ENCODE data around the gene TSPAN3.

TSPAN3 gene

DNA sequence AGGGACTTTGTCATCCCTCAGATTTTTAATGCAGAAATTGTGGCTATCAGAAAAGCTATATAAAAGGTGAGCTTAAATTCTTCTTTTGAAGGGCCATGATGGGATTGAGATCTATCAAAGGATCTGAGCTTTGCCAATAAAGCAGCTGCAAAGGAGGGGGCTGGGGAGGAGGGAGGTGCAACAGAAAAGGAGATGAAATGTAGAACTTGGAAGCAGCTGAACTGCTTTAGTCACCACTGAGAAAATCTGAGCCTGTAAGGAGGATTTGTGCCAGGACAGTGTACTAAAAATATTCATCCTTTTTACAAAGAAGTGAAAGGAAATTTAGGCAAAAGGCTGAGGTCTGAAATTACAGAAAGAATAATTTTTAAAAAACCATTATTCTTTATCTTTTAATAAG is 10.4 kb downstream of the TSPAN3 start:
- DNase-seq (ENCODE audit: low read depth, low spot score) = no peak

DNA sequence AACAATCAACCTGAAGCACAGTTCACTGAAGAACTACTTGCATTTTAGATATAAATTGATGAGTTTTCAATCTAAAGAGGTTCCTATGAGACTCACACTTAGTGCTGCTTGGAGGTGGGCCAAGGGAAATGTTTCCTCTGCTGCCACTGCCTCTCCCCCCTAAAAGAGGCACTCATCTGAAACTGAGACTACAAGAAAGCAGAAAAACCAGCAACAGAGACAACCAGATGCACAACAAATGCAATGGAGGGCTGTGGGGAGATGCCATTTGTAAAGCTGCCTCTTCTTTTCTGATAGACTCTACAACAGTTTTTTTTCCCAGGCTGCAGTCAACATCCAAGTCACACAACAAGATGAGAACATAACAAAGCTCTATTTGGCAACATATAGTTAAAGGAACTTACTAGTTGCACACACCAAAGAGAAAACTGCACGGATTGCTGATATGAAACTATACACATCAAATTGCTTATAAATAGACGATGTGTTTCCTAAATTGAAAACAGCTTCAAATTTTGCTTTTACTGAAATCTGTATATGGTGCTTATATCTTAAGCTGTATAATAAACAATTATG is 11.0 kb downstream of the TSPAN3 start:
- DNase-seq (ENCODE audit: low read depth, low spot score) = no peak
- H3K4me3 ChIP-seq (ENCODE audit: low read length) = no peak overlapping the region

More for the DNA sequence above, 10.4 kb downstream of the TSPAN3 start:
- H3K4me3 ChIP-seq (ENCODE audit: low read length) = no peak overlapping the region

DNA sequence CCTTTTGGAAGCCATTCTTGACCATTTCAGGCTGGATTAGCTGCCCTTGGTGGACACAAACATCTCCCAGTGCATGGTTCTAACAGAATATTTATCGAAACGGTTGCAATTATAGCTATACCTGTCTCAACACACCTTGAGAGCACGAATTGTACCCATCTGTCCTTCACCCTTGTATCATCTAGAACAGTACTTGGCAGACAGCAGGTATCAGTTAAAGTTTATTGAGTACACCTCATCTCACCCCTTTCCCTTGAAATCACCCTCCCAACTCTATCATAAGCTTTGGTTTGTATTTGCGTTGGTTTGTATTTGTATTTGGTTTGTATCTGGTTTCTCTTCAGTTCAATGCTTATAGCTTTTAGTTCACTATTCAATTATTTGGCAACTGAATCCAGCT is 12.4 kb downstream of the TSPAN3 start:
- H3K4me3 ChIP-seq (ENCODE audit: low read length) = no peak overlapping the region
- no peak for DNase-seq (ENCODE audit: low read depth, low spot score)

DNA sequence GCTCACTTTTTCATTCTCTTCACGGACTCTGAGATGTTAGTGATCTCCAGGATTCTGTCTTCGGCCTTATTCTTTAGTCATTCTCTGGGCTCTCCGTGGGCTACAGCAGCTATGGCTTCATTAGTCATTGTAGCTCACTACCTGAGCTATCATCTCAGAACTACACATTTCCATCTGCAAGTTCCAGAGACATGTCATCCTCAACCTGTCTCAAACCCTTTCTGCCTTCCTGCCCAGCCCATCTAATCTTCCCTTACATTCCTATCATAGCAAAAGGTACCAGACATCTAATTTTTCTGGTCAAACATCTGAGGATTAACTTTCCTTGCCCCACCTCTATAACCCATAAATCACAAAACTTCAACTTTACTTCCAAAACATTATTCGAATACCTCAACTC is 13.2 kb downstream of the TSPAN3 start:
- no peak overlapping the region for H3K4me3 ChIP-seq (ENCODE audit: low read length)
- no peak for DNase-seq (ENCODE audit: low read depth, low spot score)

DNA sequence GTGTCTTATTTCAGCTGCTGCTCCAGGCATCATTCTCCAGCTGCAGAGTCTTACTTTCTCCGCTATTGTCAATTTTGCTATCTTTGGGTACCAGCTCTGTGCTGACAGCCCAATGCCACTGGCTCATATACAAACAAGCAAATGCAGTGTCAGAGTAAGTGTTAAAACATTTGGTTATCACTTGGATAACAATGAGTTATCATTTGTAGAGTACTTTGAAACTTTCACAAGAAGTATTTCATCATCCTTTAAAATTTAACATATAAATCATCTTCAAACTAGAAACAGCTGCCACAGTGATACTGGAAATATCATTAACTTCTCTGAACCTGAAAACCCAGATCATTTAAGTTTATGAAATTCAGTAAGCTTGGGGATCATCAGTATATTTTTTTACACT is 13.8 kb downstream of the TSPAN3 start:
- no peak for DNase-seq (ENCODE audit: low read depth, low spot score)
- no peak overlapping the region for H3K4me3 ChIP-seq (ENCODE audit: low read length)

DNA sequence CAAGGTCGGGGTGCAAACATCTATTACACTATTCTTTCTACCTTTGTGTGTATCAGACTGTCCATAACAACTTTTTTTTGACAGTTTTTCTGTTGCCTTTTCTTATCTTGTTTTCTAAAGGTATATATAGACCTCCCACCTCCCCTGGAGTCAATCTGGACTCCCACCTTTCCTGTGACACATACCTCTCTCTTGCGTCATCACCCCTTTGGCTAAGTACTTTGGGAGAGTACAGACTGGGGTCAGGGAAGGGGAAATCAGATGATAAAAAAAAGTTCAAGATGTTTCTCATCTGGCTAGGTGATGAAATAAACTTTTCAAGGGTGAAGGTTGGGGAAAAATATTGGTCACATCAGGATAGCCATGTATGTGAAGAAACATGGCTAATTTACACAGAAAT is 17.2 kb downstream of the TSPAN3 start:
- no peak for DNase-seq (ENCODE audit: low read depth, low spot score)
- H3K4me3 ChIP-seq (ENCODE audit: low read length) = no peak overlapping the region

DNA sequence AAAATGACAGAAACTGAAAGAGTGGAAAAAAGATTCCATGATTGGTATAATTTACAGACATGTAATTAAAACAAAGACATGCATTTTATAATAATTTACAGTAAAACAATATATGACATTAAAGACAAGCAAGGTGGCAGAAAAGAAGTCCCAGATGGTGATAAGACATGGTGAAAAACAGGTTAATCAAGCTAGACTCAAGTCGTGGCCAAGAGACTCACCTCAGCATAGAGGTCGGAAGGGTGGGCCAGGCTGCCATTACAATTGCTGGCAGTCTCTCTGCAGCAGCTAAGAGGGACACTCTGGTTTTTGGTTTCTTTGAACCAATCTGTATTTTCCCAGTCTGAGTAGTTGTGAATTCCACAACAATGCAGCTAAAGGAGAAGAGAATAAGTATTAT is 18.4 kb downstream of the TSPAN3 start:
- DNase-seq (ENCODE audit: low read depth, low spot score) = no peak

DNA sequence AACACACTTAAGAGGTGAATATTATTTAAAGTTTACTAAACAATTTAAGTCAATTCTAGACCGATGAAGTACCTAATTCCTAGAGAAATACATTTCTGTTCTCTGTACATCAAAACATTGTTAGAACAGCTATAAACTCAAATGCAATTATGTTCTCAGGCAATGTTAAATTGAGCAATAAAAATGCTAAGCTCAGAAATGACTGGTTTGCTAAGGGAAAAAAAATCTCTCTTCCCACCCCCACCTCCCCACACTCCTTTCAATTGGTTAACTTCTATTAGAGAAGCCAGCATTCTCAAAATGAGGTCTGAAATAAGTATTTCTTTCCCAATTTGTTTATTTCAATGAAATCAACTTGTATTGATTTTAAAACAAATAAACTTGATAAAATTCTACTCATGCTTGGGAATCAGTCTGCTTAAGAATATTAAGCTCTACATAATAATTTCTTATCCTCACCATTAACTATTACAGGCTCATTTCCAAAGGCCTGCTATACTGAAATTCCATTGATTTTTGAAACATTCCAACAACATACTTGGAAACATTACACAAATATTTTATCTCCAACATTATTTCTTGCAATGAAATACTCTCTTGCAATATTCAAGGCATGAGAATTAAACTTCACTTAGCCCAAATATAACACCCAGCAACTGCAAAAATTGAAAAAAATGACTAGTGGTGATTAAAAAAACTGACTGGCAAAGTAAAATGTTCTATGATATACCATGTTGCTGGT is 22.6 kb downstream of the TSPAN3 start:
- no peak overlapping the region for H3K4me3 ChIP-seq (ENCODE audit: low read length)
- no peak for DNase-seq (ENCODE audit: low read depth, low spot score)

More for the DNA sequence above, 18.4 kb downstream of the TSPAN3 start:
- H3K4me3 ChIP-seq (ENCODE audit: low read length) = no peak overlapping the region

DNA sequence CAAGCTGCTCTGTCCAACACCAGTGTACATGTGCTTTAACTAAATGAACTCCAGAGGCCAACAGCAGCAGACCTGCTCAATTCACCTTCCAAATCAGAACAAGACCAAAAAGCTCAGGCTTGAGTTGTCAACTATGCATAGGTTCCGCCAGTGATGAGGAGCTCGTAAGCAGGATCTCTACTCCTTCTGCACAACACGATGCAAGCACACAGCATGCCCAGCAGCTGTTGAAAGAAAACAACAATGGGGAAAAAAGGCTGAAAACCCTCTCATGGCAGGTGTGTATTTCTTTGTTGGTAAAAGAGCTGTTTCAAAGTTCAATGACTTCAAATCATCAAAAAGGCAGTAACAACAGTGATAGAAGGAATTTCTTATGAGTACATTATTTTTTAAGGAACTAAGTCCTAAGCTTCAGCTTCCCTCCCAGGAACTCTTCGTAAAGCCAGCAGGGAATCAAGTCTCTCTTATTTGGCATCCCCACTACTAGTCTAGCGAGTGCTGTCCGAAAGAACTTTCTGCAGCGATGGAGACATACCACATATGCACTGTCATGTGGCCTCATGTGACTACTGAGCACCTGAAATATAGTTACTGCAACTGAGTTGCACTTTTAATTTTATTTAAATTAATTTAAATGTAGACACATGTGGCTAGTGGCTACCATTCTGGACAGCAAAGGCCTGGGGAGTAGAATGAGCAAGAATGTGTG is 24.1 kb downstream of the TSPAN3 start:
- H3K4me3 ChIP-seq (ENCODE audit: low read length) = no peak overlapping the region
- DNase-seq (ENCODE audit: low read depth, low spot score) = no peak

DNA sequence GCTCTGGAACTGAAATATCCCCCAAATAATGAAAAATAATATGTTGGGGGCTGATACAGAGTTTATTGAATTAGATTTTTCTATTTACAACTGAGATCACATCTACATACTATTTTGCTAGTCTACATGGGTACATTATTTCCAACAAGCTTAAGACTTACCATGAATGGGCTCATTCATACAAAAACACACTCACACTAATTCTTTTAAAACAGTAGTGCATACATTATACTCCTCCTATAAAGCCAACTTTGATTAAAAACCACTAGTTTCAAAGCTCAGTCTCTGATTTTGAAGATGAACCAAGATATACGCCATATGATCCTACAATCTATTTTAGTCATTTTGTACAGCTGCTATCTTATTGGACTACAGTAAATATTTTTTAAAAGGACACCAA is 24.9 kb downstream of the TSPAN3 start:
- no peak for DNase-seq (ENCODE audit: low read depth, low spot score)
- no peak overlapping the region for H3K4me3 ChIP-seq (ENCODE audit: low read length)

DNA sequence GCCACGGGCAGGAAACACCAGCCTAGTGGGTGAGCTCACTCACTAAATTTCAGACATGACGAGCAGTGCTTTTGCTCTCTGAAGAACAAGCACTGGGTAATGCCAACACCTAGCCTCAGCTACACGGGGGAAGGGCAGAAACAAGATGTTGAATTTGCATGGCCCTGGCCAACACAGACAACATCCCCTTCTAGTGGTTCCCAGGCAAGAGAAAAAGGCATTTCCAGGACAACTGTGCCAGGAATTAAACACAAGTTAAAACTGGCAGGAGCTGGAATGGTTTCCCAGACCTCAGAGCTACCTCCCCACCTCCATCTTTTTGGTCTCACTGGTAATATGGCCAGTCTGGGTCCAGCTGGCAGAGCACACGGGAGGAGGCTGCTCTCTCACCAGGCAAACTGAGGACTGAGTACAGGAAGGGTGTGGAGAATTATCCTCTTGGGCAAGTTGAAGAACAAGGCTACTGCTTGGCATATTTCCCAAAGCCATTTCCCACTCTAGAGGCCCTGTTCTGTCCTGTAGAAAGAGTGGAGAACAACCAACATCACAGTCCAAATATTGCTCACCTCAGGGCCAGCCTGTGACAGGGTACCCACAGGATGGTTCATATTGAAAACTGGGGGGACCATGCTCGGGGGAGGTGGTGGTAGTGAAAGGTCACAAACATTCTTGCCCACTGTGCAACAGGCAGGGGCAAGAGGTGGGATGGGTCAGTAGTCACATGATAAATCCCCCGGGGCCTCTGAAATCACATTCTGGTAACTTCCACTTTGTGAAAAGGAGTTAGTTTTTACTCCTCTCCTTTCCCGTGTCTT is 26.5 kb downstream of the TSPAN3 start:
- no peak overlapping the region for H3K4me3 ChIP-seq (ENCODE audit: low read length)

DNA sequence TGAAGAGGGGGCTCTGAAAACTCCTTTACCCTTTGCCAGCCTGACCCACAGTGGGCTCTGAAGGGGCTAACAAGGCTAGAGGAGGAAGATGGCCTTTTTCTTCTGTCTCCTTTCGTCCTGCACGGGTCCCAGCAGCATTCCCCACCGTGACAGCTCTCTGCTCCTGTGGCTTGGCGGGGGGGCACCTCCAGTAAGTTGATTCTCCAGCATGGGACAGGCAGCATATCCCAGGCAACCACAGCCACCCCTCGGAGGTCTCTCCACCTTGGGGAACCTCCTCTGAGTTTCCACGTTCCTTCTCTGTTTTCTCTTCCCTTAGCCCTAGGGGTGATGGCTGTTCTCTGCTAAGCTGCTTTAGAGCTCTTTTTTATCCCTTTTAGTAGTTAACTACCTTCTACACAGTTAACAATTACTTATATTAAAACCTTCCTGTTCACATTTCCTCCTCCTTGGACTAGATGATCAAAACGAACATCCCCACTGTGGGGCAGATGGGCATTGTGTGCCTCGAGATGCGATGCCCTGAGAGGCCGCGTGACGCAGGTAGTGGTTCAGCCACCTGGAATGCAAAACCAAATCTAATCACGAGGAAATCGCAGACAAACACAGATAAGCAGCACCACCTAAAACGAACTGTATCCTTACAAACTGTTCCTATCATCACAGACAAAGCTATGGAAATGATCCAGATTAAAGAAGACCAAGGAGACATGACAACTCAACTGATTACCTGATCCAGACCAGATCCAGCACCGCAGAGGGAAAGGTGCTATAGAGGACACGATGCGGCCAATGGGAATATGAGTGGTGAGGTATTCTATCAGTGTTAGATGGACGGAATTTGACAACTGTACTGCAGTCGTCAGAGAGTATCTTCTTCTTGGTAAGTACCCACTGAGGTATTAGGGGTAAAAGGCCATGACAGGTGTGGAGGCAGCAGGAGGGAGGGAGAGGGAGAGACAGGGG is 27.7 kb downstream of the TSPAN3 start:
- no peak for DNase-seq (ENCODE audit: low read depth, low spot score)
- no peak overlapping the region for H3K4me3 ChIP-seq (ENCODE audit: low read length)

More for the DNA sequence above, 26.5 kb downstream of the TSPAN3 start:
- no peak for DNase-seq (ENCODE audit: low read depth, low spot score)

DNA sequence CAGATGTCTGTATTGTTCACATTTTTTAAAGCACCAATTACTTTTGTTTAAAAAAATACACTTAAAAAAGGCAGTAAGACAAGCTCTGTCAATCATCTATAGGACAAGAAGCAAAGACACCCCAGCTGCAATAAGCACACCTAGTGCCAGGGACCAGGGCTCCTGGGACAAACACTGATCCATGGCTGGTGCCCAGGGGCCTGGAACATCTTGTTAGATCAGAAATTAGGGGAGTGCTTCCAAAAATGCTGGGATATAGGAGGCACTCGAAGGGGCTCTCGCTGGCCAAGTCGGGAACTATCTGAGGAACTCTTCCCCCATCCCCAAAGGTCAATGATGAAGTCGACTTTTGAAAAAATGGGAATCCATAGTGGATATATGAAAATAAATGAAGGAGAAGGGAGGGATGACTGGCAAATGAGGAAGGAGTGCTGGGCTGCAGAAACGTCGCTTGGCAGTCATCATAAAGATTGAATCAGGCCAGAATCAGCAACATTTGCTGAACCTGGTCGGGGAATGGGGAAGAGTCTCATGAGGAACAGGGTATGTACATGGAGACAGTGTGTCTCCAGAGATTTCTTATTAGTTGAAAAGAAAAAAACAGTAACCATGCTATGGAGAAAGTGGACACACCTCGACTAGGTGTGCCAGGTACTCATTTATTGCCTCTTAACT is 28.5 kb downstream of the TSPAN3 start:
- H3K4me3 ChIP-seq (ENCODE audit: low read length) = no peak overlapping the region
- no peak for DNase-seq (ENCODE audit: low read depth, low spot score)

DNA sequence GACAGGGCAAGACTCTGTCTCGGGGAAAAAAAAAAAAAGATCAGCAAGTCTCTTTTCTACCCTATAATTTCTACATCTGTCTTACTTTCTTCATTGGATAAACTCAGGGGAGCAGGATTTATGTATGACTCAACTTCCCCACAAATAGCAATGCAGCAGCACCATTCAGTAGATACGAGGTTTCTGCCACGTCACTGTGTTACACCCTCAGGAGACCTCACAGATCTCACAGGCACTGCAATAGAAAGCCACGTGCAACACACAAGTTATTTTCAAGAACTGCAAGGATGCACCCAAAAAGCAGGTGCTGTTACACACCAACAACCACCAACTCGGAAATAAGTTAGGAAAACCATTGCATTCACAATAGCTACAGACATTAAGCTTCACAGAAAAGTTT is 30.2 kb downstream of the TSPAN3 start:
- DNase-seq (ENCODE audit: low read depth, low spot score) = no peak
- no peak overlapping the region for H3K4me3 ChIP-seq (ENCODE audit: low read length)

DNA sequence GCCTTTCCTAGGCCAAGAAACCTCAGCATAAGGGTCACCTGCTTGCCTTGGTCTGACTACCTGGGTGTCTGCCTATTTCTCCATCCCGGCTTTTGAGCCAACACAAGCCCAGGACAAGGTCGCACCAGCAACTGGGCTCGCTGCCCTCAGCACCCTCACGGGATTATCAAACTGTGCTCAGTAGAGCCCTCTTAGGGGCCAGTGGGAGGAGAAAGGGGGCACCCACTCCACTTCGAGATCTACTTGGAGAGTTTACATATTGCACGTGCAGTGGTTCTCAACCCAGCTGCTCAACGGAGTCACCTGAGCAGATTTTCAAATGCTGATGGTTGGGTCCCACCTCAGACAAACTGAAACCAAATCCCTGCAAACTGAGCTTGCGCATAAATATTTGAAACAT is 31.1 kb downstream of the TSPAN3 start:
- no peak for DNase-seq (ENCODE audit: low read depth, low spot score)
- H3K4me3 ChIP-seq (ENCODE audit: low read length) = no peak overlapping the region

DNA sequence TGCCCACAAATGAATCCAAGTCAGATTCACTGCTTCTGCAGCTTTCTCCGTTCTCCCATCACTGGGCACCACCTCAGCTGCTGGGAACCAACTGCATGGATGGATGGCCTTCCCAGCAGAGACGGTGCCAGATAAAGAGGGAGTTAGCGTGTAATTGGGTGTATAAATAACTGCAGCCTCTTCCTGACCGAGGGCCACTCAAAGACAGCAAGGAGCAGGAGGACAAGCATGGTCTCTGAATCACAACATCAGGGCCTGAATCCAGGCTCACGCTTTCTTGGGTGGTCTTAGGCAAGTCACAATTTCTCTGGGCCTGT is 31.7 kb downstream of the TSPAN3 start:
- DNase-seq (ENCODE audit: low read depth, low spot score) = no peak
- H3K4me3 ChIP-seq (ENCODE audit: low read length) = no peak overlapping the region

DNA sequence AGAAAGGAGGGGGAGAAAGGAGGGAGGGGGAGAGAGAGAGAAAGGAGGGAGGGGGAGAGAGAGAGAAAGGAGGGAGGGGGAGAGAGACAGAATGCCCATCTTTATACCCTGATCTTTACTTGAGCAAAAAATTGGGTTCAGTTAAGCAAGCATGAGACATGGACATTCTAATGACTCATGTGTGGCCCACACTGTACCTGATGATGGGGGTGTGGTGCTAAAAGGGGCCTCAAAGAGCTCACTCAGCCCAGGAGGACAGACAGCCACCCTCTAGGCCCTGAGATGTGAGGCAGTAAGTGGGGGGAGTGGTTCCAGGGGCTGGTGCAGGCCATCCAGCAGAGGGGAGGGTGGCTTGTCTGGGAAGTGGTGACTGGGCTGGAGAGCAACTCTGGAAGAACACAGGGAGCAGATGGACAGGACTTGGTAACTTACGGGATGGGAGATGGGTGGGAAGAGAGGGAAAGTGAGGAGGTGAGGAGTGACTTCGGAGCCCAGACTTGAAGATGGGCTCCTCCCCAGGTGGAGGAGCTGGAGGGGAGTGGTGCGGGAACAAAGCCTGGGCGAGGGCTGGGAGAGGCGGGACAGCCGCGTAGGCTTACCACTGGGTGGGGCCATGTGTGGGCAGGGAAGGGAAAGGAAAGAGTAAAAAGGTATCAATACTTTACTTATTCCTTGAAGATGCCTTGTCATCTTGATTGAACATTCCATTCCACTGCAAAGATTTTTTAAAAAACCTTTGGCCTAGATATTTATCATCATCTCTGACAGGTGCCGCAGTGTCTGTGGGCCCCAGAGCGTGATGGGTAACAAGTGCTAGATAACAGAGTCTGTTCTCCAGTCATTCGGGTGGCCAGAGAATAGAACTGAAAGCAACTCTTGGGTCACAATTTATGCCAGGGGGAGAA is 32.3 kb downstream of the TSPAN3 start:
- no peak for DNase-seq (ENCODE audit: low read depth, low spot score)

More for the DNA sequence above, 32.3 kb downstream of the TSPAN3 start:
- no peak overlapping the region for H3K4me3 ChIP-seq (ENCODE audit: low read length)

Measured in Jurkat, Clone E6-1 (cell line).